GM13977 (cell line): ENCODE data around the gene SUSD4.

Experiments
- DNase-seq: peaks from one replicate; pipeline ENCODE4 v3.0.0; 2012; ENCODE audit warnings: low spot score
- in situ Hi-C: fragments of 300-500 bp; cut with MboI; formaldehyde crosslinking; loops from one replicate; pipeline ENCODE4 v1.12.0; 2022; ENCODE audit warnings: low sequenced_read_pairs, low pct_unique_long_range_greater_than_20kb, mixed read lengths, inconsistent platforms; ENCODE audit not compliant: unreplicated experiment
- TF ChIP-seq, protein P1 (sequence below): IDR thresholded peaks from 2 replicates; pipeline ENCODE4 v1.5.1; 2012; ENCODE audit warnings: mild to moderate bottlenecking, control low read depth; ENCODE audit not compliant: insufficient read depth; ENCODE audit errors: extremely low read depth, missing control alignments

The SUSD4 gene

DNA sequence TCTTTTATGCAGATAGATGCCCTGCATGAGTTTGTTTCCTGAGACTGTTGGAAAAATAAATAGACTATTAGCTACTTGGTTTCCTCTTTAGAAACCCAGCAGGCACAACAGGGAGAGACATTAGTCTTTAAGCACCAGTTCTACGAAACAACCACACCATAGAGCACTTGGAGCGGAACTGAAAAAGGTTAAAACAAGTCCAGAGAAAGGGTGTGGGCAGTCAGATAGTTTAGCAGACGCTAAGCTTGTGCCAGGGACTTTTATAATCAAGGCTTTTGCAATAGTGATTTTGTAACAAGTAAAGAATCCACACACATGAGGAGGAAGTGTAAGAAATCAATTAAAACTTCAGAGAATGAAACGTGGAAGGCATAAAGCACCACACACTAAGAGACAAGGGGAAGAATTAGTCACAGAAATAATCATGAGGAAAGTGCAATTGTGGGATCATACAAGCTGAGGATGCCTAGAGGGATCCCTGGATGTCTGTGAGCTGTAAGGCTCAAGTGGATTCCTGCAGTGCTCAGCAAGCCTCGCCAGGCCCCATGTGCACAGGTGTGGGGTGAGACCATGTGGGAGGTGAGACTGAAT is 183.2 kb downstream of the SUSD4 start:
- in situ Hi-C loops: no loop called here
- no peak for DNase-seq
- TF ChIP-seq, protein P1, sequence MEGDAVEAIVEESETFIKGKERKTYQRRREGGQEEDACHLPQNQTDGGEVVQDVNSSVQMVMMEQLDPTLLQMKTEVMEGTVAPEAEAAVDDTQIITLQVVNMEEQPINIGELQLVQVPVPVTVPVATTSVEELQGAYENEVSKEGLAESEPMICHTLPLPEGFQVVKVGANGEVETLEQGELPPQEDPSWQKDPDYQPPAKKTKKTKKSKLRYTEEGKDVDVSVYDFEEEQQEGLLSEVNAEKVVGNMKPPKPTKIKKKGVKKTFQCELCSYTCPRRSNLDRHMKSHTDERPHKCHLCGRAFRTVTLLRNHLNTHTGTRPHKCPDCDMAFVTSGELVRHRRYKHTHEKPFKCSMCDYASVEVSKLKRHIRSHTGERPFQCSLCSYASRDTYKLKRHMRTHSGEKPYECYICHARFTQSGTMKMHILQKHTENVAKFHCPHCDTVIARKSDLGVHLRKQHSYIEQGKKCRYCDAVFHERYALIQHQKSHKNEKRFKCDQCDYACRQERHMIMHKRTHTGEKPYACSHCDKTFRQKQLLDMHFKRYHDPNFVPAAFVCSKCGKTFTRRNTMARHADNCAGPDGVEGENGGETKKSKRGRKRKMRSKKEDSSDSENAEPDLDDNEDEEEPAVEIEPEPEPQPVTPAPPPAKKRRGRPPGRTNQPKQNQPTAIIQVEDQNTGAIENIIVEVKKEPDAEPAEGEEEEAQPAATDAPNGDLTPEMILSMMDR: no peak

DNA sequence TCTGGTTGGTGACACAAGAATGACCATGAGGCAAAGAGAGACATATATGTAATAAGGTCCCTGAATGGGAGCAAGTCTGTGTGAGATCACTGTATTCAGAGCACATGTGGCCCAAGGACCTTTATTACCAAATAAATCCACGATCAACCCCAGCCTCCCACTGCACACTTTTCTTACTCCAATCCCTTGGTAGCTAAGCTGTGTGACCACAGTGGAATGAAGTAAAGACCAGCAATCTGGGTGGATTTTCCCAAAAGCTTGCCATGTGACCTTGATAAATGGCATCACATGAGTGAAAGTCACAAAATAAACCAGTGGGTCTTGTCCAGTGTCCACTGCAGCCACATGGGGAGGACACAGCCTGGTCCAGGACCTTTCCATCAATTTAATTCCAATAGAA is 184.2 kb downstream of the SUSD4 start:
- in situ Hi-C loops: no loop called here
- TF ChIP-seq, protein P1: no peak
- DNase-seq: no peak

DNA sequence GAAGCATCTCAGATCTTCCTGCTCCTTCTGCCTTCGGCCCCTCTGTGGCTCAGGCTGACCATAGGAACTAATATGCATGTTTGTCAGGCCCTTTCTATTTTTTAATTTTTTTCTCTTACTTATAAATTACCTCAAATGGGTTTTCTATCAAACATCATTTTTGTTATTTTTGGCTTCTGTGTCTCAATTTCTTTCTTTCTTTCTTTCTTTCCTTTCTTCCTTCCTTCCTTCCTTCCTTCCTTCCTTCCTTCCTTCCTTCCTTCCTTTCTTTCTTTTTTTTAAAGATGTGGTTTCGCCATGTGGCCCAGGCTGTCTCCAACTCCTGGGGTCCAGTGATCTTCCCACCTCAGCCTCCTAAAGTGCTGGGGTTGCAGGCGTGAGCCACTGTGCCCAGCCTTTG is 184.7 kb downstream of the SUSD4 start:
- in situ Hi-C loops: no loop called here
- DNase-seq: no peak
- TF ChIP-seq, protein P1: no peak

DNA sequence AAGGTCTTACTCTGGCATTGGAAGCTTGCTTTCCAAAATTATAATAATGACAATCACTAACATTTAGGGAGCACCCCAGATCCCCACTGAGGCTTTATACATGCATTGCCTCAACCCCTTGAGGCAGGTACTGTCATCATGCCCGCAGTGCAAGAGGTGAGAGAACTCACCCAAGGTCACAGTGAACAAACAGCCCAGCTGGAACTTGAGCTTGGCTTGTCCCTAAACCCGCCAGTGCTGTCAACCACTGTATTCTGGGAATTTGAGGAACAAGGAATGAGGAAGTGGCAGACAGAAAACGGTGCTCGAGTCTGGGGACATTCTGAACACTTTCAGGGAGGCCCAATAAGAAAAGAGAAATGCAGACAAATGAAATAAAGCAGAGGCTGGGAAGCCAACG is 186.3 kb downstream of the SUSD4 start:
- TF ChIP-seq, protein P1: no peak
- in situ Hi-C loops: no loop called here
- DNase-seq: no peak

DNA sequence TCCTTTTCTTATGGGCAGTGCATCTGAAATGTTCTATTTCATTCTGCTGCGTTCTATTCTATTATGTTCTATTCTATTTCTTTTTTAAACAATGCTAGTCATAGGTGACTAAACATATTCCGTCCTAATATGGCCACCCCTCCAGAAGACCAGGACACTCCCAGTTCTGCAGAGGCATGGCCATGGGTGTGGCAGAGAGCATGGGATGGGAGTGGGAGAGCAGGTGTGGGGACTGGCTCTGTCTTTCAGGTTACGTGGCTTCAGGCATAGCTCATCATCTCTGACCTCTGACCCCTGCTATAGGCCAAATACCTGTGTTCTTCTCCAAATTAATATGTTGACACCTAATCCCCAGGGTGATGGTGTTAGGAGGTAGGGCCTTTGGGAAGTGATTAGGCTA is 187.5 kb downstream of the SUSD4 start:
- TF ChIP-seq, protein P1: no peak
- no peak for DNase-seq
- in situ Hi-C loops: no loop called here

DNA sequence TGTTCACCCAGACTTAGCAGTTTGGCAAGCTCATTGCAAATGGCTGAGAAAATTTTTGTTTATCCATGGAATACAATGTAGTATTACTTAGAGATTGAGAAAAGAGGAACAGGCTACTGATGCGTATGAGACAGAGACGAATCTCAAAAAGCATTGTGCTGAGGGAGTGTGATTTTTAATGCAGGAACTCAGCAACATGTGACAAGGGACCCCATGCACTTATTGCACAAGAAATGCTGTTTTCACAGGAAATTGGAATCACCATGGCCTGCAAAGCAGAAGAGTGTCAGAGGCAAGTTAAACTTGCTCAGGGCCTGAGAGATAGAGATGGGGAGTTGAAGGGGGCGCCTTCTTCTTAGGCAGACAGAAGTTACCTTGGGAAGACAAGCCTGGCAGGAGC is 188.3 kb downstream of the SUSD4 start:
- in situ Hi-C loops: no loop called here
- DNase-seq: no peak
- TF ChIP-seq, protein P1: no peak

DNA sequence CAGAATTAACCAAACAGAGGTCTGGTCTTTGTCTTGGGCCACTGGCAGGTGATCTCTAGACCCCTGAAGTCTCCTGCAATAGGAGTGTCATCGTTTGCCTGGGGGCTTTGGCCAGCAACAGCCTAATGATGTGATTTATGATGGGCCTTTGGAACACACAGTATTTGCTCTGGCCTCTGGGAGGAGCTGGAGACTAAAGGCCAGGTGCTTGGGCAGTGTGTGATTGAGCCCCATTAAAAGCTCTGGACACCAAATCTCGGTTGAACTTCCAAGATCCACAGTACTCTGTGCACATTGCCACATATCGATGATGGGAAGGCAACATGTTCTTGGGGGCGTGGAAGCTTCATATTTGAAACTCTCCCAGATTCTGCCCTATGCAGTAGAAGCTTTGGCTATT is 188.9 kb downstream of the SUSD4 start:
- in situ Hi-C loops: no loop called here
- no peak for DNase-seq
- TF ChIP-seq, protein P1: no peak
